ENCODE measurements around the gene AKAP6. TPM values are rescaled to one million over a fixed set of nuclear protein-coding genes. Genes with fewer than 3 reads are reported as not detected.

Gene AKAP6
- total and polyA plus RNA-seq, 10 of the 15 experiments (the other 5 are each of a cell fraction or from before 2014, with no cell fraction given): 0.35 to 5.9 (median 2.2) TPM

GRCh38 chr14:32472512-32473463, 143.7 kb downstream of the AKAP6 start (continued):
- no peak for TF ChIP-seq IRF5 (IDR thresholded peaks at IDR 0.05; ENCODE audit: borderline replicate concordance)
- no peak for TF ChIP-seq ZBTB40 (IDR thresholded peaks at IDR 0.05; ENCODE audit: borderline replicate concordance)
- no peak for TF ChIP-seq MTA3 (IDR thresholded peaks at IDR 0.05; ENCODE audit: borderline replicate concordance, low read length)
- TF ChIP-seq CBX5 (IDR thresholded peaks at IDR 0.05; ENCODE audit: low read depth): no peak
- no peak for TF ChIP-seq MLLT1 (IDR thresholded peaks at IDR 0.05)
- TF ChIP-seq ZNF217 (IDR thresholded peaks at IDR 0.05): no peak
